Stimulated activated CD4-positive, alpha-beta T cell treated with anti-CD3 and anti-CD28 coated beads, TNF-alpha, amount 100 ng/mL, for 48 hours (primary cell): ENCODE measurements around the gene RAD9A.

Experiments
- DNase-seq, 3 donors: peaks; one replicate each; pipeline ENCODE4 v3.0.0-alpha.2; 2020; ENCODE audit warnings: low read depth in 3 of 3

RAD9A gene

GRCh38 chr11:67391304-67392182 is at the start of gene RAD9A:
Gene RAD9A, plus strand, starts transcription at chr11:67391986. Its CDS starts 59 bp downstream, at chr11:67392045.
- DNase-seq = peak; percentile 83 to 95 (median 84)

- DNase-seq = no peak
Observed at GRCh38 chr11:67344264-67344663, 47.5 kb upstream of the RAD9A start.

- DNase-seq = no peak
Observed at GRCh38 chr11:67345247-67345919, 46.4 kb upstream of the RAD9A start.

DNA sequence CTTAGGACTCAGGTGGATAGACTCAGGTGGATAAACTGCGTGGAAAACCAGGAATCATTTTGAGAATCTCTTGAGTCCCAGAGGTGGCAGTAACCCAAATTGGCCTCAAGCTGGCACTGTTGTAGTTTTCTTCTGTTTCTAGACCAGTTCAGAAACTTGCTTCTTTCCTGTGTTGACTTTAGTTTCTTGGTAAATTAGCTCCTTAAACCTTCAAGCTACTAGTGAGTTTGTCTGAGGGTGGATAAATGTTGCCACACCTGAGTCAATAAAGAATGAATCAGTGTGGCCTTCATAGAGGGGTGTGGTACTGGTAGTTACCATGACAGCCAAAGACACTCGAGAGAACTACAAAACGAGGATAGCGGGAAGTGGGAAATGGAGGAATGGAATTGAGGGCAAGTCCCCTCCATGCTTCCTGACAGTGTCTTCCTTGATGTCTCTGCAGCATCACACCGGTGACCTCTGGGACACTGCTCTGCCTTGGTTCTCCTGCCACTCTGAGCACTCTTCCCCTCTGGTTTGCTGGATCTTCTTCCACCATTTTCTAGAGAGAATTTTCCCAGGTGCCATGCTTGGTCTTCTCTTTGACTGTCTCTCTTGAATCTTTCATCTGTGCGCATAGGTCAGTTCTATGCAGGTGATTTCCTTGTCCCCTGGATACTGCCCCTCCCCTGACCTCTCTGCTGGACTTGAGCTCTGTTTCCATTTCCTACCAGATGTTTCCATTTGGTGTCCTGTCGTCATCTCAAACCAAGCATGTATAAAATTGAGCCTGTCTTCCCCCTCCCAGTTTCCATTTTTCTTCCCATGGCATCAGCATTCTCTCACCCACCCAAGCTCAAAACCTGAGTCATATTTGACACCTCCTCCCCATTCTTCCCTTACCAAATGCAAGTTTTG is 45.6 kb upstream of the RAD9A start:
- DNase-seq = no peak

DNA sequence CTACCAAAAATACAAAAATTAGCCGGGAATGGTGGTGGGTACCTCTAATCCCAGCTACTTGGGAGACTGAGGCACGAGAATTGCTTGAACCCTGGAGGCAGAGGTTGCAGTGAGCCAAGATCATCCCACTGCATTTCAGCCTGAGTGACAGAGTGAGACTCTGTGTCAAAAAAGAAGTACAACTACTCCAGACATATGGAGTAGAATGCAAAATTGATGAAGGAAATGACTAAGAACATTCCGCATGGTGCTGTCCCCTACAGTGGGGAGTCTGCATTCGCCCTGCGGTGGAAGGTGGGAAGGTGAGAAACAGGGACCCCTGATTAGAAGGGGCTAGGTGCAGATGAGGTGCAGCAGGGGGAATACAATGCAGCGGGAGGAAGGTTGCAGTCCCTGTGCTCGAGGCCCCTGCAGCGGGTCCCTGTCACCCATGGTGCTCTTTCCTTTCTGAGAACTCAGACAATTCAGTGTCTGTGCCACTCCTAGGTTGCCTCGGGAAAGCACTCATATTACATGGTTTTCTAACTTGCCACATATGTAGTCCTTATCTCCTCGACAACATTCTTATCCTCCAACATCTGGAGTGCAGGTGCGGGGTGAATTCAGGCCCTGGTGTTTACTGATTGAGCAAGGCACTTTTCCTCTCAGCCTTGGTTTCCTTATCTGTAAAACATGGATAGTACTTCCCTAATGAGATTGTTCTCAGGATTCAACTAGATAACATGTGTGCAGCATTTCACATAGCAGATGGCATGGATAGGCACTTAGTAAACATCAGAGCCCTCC is 43.6 kb upstream of the RAD9A start:
- no peak for DNase-seq

DNA sequence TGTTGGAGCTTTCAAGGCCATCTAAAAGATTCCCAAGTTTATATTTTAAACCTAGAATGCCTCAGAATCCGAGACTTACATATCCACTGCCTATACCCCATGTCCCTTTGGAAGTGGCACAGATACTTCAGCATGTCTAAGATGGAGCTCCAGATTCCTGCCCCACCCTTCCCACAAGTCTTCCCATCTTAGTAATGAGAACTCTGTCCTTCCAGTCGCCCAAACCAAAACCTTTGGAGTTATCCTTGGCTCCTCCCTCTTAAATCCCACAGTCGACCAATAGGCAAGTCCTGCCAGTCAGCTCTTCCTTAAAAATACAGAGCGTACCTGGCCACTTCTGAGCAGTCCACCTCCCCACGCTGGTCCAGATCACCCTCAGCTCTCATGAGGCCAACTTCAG is 42.8 kb upstream of the RAD9A start:
- no peak for DNase-seq

DNA sequence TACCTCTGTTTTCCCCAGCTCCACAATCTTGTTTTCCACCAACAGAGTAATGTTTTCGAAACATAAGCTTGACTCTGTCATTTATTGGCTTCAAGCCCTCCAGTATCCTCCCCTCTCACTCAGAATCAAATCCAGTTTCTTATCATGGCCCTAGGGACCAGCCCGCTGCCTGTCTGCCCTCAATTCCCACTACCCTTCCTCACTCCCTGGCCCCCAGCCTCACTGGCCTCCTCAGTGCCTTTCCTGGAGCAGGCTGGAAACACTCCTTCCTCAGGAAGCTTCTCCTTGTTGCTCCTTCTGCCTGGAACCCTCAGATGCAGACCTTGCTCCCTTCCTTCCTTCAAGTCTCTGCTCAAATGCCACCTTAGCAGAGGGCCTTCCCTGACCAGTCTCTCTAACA is 42.3 kb upstream of the RAD9A start:
- no peak for DNase-seq

DNA sequence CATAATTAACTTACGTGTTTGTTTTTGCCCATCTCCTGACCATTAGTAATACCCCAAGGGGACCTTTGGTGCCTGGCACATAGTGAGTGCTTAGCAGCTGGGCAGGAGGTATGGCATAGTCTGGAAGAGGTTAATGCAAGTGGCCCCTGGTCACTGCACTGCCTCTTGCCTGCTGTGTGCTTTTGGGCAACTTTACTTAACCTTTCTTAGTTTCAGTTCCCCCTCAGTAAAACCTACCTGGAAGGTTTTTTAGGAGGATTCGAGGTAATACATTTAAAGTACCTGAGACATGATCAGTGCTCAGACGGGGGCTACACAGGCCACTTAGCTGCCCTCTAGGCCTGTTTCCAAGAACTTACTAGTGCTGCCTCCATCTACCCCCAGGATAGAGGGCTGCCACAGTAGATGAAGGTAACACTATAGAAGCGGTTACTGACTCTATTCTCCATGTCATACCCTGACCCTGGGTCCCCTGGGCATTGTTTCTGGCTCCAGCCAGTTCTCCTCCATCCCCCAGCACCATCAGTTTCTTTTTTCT is 41.8 kb upstream of the RAD9A start:
- no peak for DNase-seq

DNA sequence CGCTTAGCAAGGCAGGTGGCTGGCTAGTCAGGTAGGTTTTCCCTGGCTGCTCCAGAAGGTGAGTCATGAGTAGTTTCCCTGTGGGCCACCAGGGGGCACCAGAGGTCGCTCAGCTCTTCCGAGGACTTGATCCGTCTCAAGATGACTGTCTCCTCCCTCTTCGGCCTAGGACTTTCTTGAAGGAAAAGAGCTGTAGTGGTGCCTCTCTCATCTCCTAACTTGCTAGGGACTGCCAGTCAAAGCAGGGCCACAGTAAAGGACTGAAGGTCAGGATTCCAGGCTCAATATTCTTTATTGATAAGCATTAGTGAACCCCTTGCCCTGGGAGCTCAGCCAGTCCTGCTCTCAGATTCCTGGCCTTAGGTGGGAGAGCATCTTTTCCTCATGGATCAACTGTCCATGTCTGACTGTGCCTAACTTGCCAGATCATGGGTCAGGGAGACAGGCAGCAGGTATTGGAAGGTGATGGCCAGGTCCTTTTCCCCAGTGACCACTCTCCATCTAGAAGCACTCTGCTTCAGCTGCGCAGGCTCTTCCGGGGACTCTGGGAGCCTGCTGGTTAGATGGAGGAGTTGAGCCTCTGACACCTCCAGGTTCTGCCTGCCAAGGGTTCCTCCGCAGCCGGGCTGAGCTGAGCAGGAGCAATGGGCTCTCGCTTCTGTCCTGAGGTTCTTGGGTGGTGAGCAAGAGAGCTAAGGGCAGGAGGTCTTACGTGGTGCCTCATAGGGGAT is 40.3 kb upstream of the RAD9A start:
- DNase-seq = no peak

DNA sequence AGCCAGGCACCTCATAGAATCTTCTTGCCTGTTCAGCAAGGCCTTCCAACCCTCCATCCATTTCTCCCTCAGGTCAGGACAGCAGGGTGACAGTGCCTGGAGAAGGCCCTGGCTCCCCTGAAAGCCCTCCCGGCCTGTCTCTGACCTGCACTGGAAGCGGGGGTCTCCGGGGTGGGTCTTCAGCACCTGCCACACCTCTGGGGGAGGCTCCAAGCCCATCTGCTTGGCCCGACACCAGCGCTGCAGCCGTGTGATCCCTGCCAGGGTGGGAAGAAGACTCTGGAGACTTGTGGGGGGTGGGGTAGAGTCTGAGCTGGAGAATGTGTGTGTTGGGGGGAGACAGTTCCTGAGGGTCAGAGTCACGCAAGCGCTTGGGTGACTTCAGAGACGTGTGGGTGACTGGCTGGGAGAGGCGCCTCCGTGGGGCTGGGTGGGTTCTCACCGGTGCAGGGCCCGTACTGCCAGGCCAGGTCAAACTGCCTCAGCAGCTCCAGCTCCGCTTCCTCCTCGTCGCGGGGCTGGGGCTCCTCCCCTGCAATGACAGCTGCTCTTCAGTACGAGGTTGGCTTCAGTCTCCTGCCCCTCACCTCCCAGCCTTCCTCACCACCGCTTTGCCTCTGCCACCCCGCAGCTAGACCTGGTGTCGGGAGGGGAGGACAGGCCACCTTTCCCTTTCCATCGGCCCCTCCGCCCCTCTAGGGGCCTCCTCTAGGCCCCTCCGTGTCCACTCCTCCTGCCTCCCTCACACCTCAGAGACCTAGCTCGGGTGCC is 39.1 kb upstream of the RAD9A start:
- no peak for DNase-seq

- DNase-seq = peak; percentile 89 to 98 (median 91)
Observed at GRCh38 chr11:67353317-67354074, 38.3 kb upstream of the RAD9A start, which contains the start of gene POLD4. Gene POLD4, minus strand, starts transcription at chr11:67353546. Its CDS starts 147 bp downstream, at chr11:67353399.

DNA sequence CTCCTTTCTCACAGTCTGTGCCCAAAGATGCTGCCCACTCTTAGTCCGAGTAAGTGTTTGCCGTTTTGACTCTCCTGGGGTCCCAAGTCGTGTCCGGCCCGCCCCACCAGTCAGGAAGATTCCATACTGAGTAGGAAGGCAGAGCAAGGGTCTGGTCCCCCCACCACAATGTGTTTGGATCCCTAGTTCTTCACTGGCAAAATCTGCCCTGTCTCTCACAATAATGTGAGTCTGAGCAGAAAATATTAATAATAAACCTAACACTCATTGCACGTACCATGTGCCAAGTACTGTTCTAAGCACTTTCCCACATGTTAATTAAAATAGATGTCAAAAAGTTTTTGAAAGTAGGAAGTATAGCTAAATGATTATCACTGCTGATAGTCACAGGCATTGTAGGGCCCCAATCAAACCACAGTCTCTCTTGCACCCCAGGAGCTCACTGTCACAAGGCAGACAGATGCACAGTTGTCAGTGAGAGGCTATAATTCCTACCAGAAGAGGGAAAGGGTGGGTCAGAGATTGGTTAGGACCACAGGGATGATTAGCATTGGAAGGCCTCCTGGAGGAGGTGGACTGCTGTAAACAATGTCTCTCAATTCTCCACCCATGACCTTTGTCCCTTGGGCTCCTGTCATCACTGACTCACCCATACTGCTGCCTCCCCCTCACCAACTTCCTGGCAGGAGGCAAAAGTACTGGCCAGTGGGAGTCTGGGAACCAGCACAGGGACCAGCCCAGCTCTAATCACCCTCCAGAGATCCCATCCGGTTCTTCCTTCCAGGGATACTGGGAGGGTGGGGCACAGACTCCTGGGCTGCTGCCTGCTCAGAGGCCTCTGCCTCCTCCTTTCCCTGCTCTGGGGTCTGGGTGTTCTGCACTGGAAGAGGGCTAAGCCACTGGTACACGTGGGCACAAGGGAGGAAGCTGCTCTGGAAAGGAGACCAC is 37.4 kb upstream of the RAD9A start:
- DNase-seq = no peak

DNA sequence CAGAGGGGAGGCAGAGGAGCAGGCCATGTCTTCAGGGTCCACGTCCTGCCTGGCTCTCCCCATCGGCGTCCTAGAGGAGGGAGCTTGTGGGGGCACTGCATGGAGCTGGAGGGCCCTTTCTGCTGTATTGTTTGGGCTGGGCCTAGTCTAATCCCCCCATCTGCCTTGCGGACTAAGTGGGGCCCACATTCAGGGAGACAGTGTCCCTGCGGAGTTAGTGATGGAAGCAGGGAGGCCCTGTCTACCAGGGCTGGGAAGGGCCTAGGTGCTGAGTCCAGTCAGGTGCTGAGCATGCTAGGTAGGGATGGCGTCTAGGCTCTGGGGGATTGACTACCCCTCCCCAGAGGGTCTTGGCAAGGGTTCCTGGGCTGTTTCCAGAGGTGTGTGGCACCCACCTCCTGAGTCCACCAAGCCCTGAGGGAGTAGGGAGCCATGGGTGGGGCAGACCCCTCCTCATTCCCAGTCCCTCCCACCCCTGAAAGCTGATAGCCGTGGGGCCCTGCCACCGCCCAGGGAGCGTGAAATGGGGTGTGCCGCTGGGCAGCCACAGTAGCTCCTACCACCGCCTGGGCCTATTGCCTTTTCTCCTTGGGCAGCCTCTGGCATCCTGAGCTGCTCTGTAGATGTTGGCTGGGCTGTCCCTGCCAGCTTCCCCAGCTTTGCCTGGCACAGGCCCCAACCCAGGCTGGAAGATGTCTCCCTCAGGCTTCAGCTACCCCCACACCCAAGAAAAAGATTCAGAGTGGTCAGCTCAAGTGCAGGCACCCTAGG is 36.6 kb upstream of the RAD9A start:
- no peak for DNase-seq

DNA sequence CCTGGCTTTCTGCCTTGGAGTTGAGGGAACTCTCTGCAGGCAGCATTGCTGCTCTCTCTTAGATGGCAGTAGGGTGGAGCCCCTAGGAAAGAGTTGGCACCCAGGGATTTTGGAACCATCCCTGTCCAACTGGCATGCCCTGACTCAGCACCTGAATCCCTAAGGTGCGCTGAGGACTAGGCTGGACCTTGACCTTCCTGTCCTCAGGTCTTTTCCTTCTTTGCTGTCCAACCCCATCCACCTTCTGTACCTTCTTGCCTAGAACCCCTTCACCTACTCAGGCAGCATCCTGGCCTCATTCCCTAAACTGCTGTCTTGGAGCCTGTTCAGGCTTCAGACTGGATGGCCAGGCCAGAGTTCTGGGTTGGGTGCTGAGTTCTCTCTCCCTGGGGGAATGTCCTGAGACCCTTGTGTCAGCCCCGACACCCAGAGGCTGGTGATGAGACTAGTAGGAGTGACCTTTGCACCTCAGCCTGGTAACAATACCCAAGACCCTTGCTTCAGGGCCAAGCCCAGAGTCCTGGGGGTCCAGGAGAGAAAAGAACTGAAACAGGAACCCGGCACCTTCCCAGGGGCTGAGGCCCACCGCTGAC is 35.9 kb upstream of the RAD9A start:
- no peak for DNase-seq

- no peak for DNase-seq
Observed at GRCh38 chr11:67356387-67356863, 35.4 kb upstream of the RAD9A start.
